MM.1S (cell line): ENCODE measurements around the gene POMP.

Experiments
- DNase-seq: peaks from one replicate; pipeline ENCODE4 v3.0.0-alpha.2; 2015
- H2AFZ ChIP-seq: fragments of 300-600 bp; sonication (generic); 2 replicates; pipeline ENCODE4 v1.6.0; 2016; ENCODE audit warnings: antibody characterized with exemption, low read length
- H3F3A ChIP-seq: fragments of 300-600 bp; sonication (generic); 2 replicates; pipeline ENCODE4 v1.6.1; 2016; ENCODE audit warnings: mild to moderate bottlenecking, antibody characterized with exemption, low read length, moderate library complexity, mixed read lengths; ENCODE audit not compliant: insufficient read depth
- H3K27ac ChIP-seq: fragments of 300-600 bp; sonication (generic); 2 replicates; pipeline ENCODE4 v1.5.1; 2016; ENCODE audit warnings: mild to moderate bottlenecking, low read length
- H3K27me3 ChIP-seq: fragments of 300-600 bp; sonication (generic); replicated peaks from 2 replicates; pipeline ENCODE4 v1.6.0; 2016; ENCODE audit warnings: low read length; ENCODE audit not compliant: insufficient read depth
- H3K36me3 ChIP-seq: fragments of 300-600 bp; sonication (generic); replicated peaks from 2 replicates; pipeline ENCODE4 v1.6.1; 2016; ENCODE audit warnings: mild to moderate bottlenecking, low read length, mixed read lengths; ENCODE audit not compliant: insufficient read depth
- H3K4me1 ChIP-seq: fragments of 300-600 bp; sonication (generic); 2 replicates; pipeline ENCODE4 v1.6.1; 2016; ENCODE audit warnings: low read length, mixed read lengths
- H3K4me2 ChIP-seq: fragments of 300-600 bp; sonication (generic); 2 replicates; pipeline ENCODE4 v1.6.0; 2016; ENCODE audit warnings: low read depth, low read length
- H3K4me3 ChIP-seq: fragments of 300-600 bp; sonication (generic); 2 replicates; pipeline ENCODE4 v1.5.1; 2016; ENCODE audit warnings: low read length, mixed read lengths
- H3K79me2 ChIP-seq: fragments of 300-600 bp; sonication (generic); 2 replicates; pipeline ENCODE4 v1.6.1; 2016; ENCODE audit warnings: mixed run types, low read length, mixed read lengths
- H3K9ac ChIP-seq: fragments of 300-600 bp; sonication (generic); 2 replicates; pipeline ENCODE4 v1.6.1; 2016; ENCODE audit warnings: low read length, mixed read lengths
- H3K9me2 ChIP-seq: fragments of 300-600 bp; sonication (generic); replicated peaks from 2 replicates; pipeline ENCODE4 v1.6.1; 2016; ENCODE audit warnings: mild to moderate bottlenecking, low read length, mixed read lengths; ENCODE audit not compliant: insufficient read depth
- H3K9me3 ChIP-seq: fragments of 300-600 bp; sonication (generic); replicated peaks from 2 replicates; pipeline ENCODE4 v1.6.1; 2016; ENCODE audit warnings: mild to moderate bottlenecking, low read length, mixed read lengths; ENCODE audit not compliant: insufficient read depth
- H4K20me1 ChIP-seq: fragments of 300-600 bp; sonication (generic); 2 replicates; pipeline ENCODE4 v1.6.1; 2016; ENCODE audit warnings: mild to moderate bottlenecking, low read length, moderate library complexity, mixed read lengths; ENCODE audit not compliant: insufficient read depth
- EZH2 ChIP-seq: fragments of 300-600 bp; sonication (generic); optimal IDR thresholded peaks from 2 replicates; pipeline ENCODE3; 2017; ENCODE audit warnings: low read depth, mild to moderate bottlenecking, antibody characterized with exemption, low read length, mixed read lengths
- EZH2phosphoT487 ChIP-seq: fragments of 300-600 bp; sonication (generic); IDR thresholded peaks from 2 replicates; pipeline ENCODE4 v1.6.1; 2018; ENCODE audit warnings: antibody characterized with exemption, low read length
- TF ChIP-seq, protein P1 (sequence below): fragments of 300-600 bp; sonication (generic); IDR thresholded peaks from 2 replicates; pipeline ENCODE4 v1.5.1; 2016; ENCODE audit warnings: antibody characterized with exemption, low read length, mixed read lengths

POMP gene

DNA sequence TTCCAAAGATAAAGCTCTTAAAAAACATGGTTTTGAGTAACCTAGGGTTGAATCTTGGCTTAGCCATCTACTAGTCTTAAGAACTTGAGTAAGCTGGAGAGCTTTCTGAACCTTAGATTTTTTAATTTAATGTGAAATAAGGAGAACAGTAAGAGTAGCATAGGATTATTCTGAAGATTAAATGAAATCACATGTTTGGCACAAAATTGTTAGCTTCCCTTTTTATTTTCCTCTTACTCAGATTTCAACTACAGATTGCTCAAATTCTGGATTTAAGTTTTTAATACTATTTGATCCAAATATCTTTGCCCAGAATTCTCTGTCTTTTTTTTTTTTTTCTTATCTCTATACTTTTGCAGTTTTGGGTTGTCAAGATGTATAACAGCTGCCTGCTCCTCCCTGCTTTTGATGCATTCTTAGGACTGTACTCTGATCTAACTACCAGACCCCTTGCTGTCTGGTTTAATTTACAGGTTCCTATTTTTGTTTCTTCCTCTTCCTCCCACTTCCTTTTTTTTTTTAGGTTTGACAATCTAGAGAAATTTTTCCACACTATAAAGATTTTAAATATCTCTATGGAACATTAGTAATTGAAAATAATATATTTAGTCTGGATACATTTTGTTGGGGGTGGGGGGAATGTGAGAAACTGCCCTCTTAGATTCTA is 12.3 kb downstream of the POMP start:
- no peak for DNase-seq
- no peaks in the 10 kb centered on the region for H3K27me3 ChIP-seq
- no peak overlapping the region for H3K27ac ChIP-seq
- no peaks in the 10 kb centered on the region for H3F3A ChIP-seq
- no peak overlapping the region for H3K9ac ChIP-seq
- H2AFZ ChIP-seq: no peak overlapping the region
- no peaks in the 10 kb centered on the region for H3K4me1 ChIP-seq
- no peaks in the 10 kb centered on the region for H3K9me2 ChIP-seq
- no peak overlapping the region for H3K4me2 ChIP-seq
- H4K20me1 ChIP-seq: no peaks in the 10 kb centered on the region
- TF ChIP-seq EZH2phosphoT487 (no peak), EZH2 (no peak)
- TF ChIP-seq, protein P1, sequence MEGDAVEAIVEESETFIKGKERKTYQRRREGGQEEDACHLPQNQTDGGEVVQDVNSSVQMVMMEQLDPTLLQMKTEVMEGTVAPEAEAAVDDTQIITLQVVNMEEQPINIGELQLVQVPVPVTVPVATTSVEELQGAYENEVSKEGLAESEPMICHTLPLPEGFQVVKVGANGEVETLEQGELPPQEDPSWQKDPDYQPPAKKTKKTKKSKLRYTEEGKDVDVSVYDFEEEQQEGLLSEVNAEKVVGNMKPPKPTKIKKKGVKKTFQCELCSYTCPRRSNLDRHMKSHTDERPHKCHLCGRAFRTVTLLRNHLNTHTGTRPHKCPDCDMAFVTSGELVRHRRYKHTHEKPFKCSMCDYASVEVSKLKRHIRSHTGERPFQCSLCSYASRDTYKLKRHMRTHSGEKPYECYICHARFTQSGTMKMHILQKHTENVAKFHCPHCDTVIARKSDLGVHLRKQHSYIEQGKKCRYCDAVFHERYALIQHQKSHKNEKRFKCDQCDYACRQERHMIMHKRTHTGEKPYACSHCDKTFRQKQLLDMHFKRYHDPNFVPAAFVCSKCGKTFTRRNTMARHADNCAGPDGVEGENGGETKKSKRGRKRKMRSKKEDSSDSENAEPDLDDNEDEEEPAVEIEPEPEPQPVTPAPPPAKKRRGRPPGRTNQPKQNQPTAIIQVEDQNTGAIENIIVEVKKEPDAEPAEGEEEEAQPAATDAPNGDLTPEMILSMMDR: no peak
- H3K79me2 ChIP-seq: no peaks in the 10 kb centered on the region
- H3K36me3 ChIP-seq: no peaks in the 10 kb centered on the region; the same call in 1 of the 2 replicates
- H3K9me3 ChIP-seq: no peaks in the 10 kb centered on the region
- H3K4me3 ChIP-seq: no peak overlapping the region

DNA sequence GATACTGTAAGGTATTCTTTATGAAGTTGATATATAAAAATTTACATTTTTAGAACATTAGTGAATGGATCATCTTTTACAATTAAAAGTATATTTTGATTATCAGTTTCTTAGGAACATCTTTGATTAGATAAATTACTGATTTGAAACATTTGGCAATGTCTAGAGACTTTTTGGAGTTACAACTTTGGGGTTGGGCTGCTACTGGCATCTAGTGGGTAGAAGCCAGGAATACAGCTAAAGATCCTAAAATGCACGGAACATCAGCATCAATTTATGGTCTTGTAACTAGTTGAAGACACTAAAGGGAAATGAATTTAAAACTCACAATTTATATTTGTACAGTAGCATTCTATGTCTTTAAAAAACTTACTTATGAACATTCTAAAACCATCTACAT is 19.9 kb downstream of the POMP start:
- Histone ChIP-seq H3K9me2 (no peaks in the 10 kb centered on the region), H4K20me1 (no peaks in the 10 kb centered on the region), H3K4me3 (no peak overlapping the region), H3K4me1 (no peaks in the 10 kb centered on the region), H3K4me2 (no peak overlapping the region), H3K9ac (no peak overlapping the region), H3K27me3 (no peaks in the 10 kb centered on the region), H3K27ac (no peak overlapping the region), H3K36me3 (no peaks in the 10 kb centered on the region), H3K79me2 (no peaks in the 10 kb centered on the region), H3K9me3 (no peaks in the 10 kb centered on the region), H2AFZ (no peak overlapping the region), H3F3A (no peaks in the 10 kb centered on the region)
- DNase-seq: no peak
- TF ChIP-seq EZH2 (no peak), EZH2phosphoT487 (no peak)
- TF ChIP-seq, protein P1: no peak

DNA sequence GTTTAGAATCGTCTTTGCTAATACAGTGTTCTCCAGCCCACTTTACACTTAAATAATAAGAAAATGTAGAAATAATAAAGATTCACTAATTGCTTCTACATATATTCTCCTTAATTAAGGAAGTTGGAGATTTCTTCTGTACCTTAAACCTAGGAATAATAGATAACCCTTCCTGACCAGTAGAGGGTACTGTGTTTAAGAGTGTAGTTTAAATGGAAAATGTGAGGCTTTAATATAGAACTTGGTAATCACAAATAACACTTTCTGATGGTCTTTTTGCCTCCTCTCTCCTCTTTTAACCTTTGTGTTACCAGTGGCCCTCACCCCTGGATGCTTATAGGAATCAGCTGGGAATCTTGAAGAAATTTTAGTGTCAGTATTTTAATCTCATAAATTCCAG is 20.7 kb downstream of the POMP start:
- no peaks in the 10 kb centered on the region for H3F3A ChIP-seq
- H3K79me2 ChIP-seq: no peaks in the 10 kb centered on the region
- no peaks in the 10 kb centered on the region for H3K9me3 ChIP-seq
- H3K9ac ChIP-seq: no peak overlapping the region
- TF ChIP-seq, protein P1: no peak
- TF ChIP-seq EZH2 (no peak), EZH2phosphoT487 (no peak)
- no peaks in the 10 kb centered on the region for H3K27me3 ChIP-seq
- no peak for DNase-seq
- H3K4me1 ChIP-seq: no peaks in the 10 kb centered on the region
- H3K27ac ChIP-seq: no peak overlapping the region
- H3K36me3 ChIP-seq: no peaks in the 10 kb centered on the region
- no peak overlapping the region for H3K4me2 ChIP-seq
- no peak overlapping the region for H3K4me3 ChIP-seq
- H2AFZ ChIP-seq: no peak overlapping the region
- no peaks in the 10 kb centered on the region for H4K20me1 ChIP-seq
- no peaks in the 10 kb centered on the region for H3K9me2 ChIP-seq
